IMR-90 (cell line): ENCODE data around the gene ZNF415. TPM values are rescaled to one million over a fixed set of nuclear protein-coding genes. Genes with fewer than 3 reads are reported as not detected.

Experiments
- ATAC-seq: fragments of 200-7000 bp; cut with Tn5 transposase; 2 replicates; pipeline ENCODE4 v1.9.1; 2020; ENCODE audit warnings: low read depth, mild to moderate bottlenecking, moderate library complexity
- BruUV-seq: library from RNA; stranded (reverse); fragments of 400-500 nt; replicated peaks from 2 replicates; lab custom pipeline; 2021; lab: Mats Ljungman, UMichigan
- CTCF ChIA-PET: fragments of 300-600 bp; formaldehyde crosslinking; extraction: SDS; loops from one replicate; lab custom pipeline; 2021; ENCODE audit warnings: antibody characterized with exemption; lab: Yijun Ruan, JAX
- POLR2A ChIA-PET: fragments of 300-600 bp; sonication (Branson Sonifier 250); formaldehyde crosslinking; loops from one replicate; lab custom pipeline; 2022; ENCODE audit warnings: antibody characterized with exemption; ENCODE audit not compliant: unreplicated experiment; lab: Charles Lee
- DNase-seq: peaks from one replicate; pipeline ENCODE4 v3.0.0; 2013
- H2AFZ ChIP-seq: replicated peaks from 2 replicates; pipeline ENCODE3; 2013; ENCODE audit warnings: low read length, mild to moderate bottlenecking; ENCODE audit not compliant: poor library complexity
- H2AK5ac ChIP-seq: 2 replicates; pipeline ENCODE4 v1.6.1; 2013; ENCODE audit warnings: low read depth, low read length, inconsistent platforms
- H2AK9ac ChIP-seq: replicated peaks from 2 replicates; pipeline ENCODE3; 2013; ENCODE audit warnings: mild to moderate bottlenecking, low read depth, low read length, moderate library complexity; ENCODE audit not compliant: poor library complexity
- H2BK120ac ChIP-seq: 2 replicates; pipeline ENCODE4 v1.6.1; 2013; ENCODE audit warnings: low read depth, low read length, inconsistent platforms
- H2BK15ac ChIP-seq: 3 replicates; pipeline ENCODE4 v1.6.1; 2013; ENCODE audit warnings: low read depth, low read length, inconsistent platforms
- H2BK20ac ChIP-seq: 2 replicates; pipeline ENCODE4 v1.6.1; 2013; ENCODE audit warnings: low read depth, mild to moderate bottlenecking, inconsistent platforms, low read length, moderate library complexity
- H2BK5ac ChIP-seq: 2 replicates; pipeline ENCODE4 v1.6.1; 2013; ENCODE audit warnings: mild to moderate bottlenecking, low read depth, low read length, inconsistent platforms; ENCODE audit not compliant: poor library complexity, severe bottlenecking
- H3K14ac ChIP-seq: replicated peaks from 2 replicates; pipeline ENCODE4 v1.6.1; 2013; ENCODE audit warnings: low read depth, low read length, inconsistent platforms
- H3K18ac ChIP-seq: 2 replicates; pipeline ENCODE4 v1.6.1; 2013; ENCODE audit warnings: low read depth, low read length, control low read depth
- H3K23ac ChIP-seq: 2 replicates; pipeline ENCODE4 v1.6.1; 2013; ENCODE audit warnings: low read depth, low read length, inconsistent platforms
- H3K27ac ChIP-seq: 2 replicates; pipeline ENCODE4 v1.5.1; 2013; ENCODE audit warnings: mild to moderate bottlenecking, control low read depth, low read length; ENCODE audit not compliant: insufficient read depth
- H3K27me3 ChIP-seq: 2 replicates; pipeline ENCODE4 v1.6.1; 2013; ENCODE audit warnings: low read length; ENCODE audit not compliant: control insufficient read depth, insufficient read depth
- H3K36me3 ChIP-seq: 2 replicates; pipeline ENCODE4 v1.6.1; 2013; ENCODE audit warnings: low read length, mixed read lengths; ENCODE audit not compliant: control insufficient read depth, insufficient read depth
- H3K4ac ChIP-seq: 2 replicates; pipeline ENCODE4 v1.6.1; 2013; ENCODE audit warnings: low read depth, low read length, inconsistent platforms
- H3K4me1 ChIP-seq: 2 replicates; pipeline ENCODE4 v1.6.1; 2013; ENCODE audit warnings: low read length, mixed read lengths; ENCODE audit not compliant: control insufficient read depth, insufficient read depth
- H3K4me2 ChIP-seq: 2 replicates; pipeline ENCODE4 v1.6.1; 2013; ENCODE audit warnings: low read depth, mild to moderate bottlenecking, control low read depth, low read length, moderate library complexity
- H3K4me3 ChIP-seq: 2 replicates; pipeline ENCODE4 v1.5.1; 2013; ENCODE audit warnings: low read depth, mild to moderate bottlenecking, control low read depth, low read length, moderate library complexity; ENCODE audit not compliant: insufficient read depth
- H3K56ac ChIP-seq: 2 replicates; pipeline ENCODE4 v1.6.1; 2013; ENCODE audit warnings: low read length, inconsistent platforms; ENCODE audit not compliant: insufficient read depth; ENCODE audit errors: extremely low read depth
- H3K79me1 ChIP-seq, 2 experiments: 2 replicates each; pipeline ENCODE4 v1.6.1; 2013; ENCODE audit warnings: low read length in 2 of 2, inconsistent platforms in 1 of 2, low read depth in 1 of 2
- H3K9ac ChIP-seq: 2 replicates; pipeline ENCODE4 v1.6.1; 2013; ENCODE audit warnings: low read depth, low read length, control low read depth
- H3K9me1 ChIP-seq: 2 replicates; pipeline ENCODE4 v1.6.1; 2013; ENCODE audit warnings: low read length, inconsistent platforms; ENCODE audit not compliant: insufficient read depth
- H3K9me3 ChIP-seq: 2 replicates; pipeline ENCODE4 v1.6.1; 2013; ENCODE audit warnings: low read length; ENCODE audit not compliant: control insufficient read depth, insufficient read depth
- H4K20me1 ChIP-seq: 2 replicates; pipeline ENCODE4 v1.6.1; 2013; ENCODE audit warnings: low read length, inconsistent platforms; ENCODE audit not compliant: insufficient read depth
- H4K5ac ChIP-seq: 2 replicates; pipeline ENCODE4 v1.6.1; 2013; ENCODE audit warnings: mild to moderate bottlenecking, low read depth, low read length, control low read depth
- H4K8ac ChIP-seq, 2 experiments: 2 replicates each; pipeline ENCODE4 v1.6.1; 2013; ENCODE audit warnings: low read depth in 2 of 2, low read length in 2 of 2, control low read depth in 1 of 2, inconsistent platforms in 1 of 2
- H4K91ac ChIP-seq: 2 replicates; pipeline ENCODE4 v1.6.1; 2013; ENCODE audit warnings: low read depth, low read length, inconsistent platforms; ENCODE audit not compliant: insufficient read depth
- BHLHE40 ChIP-seq: fragments of 150-350 bp; IDR thresholded peaks from 2 replicates; pipeline ENCODE4 v1.6.1; 2016; ENCODE audit warnings: mild to moderate bottlenecking, low read depth, low read length
- CEBPB ChIP-seq: IDR thresholded peaks from 2 replicates; pipeline ENCODE4 v1.6.1; 2012; ENCODE audit warnings: low read depth, low read length, improper control_type of control experiment
- CHD1 ChIP-seq: IDR thresholded peaks from 2 replicates; pipeline ENCODE4 v1.6.1; 2012; ENCODE audit warnings: low read depth, low read length, improper control_type of control experiment
- CTCF ChIP-seq: conservative IDR thresholded peaks from 2 replicates; pipeline ENCODE4 v1.5.1; 2012; ENCODE audit warnings: mild to moderate bottlenecking, low read depth, low read length, improper control_type of control experiment
- ELK1 ChIP-seq: fragments of 150-350 bp; IDR thresholded peaks from 2 replicates; pipeline ENCODE4 v1.6.1; 2016; ENCODE audit warnings: low read depth, mild to moderate bottlenecking, low read length, moderate library complexity, borderline replicate concordance
- FOS ChIP-seq: fragments of 150-350 bp; IDR thresholded peaks from 2 replicates; pipeline ENCODE4 v1.6.1; 2016; ENCODE audit warnings: low read depth, low read length
- MAFK ChIP-seq: IDR thresholded peaks from 2 replicates; pipeline ENCODE4 v1.6.1; 2012; ENCODE audit warnings: low read depth, low read length, improper control_type of control experiment
- MAZ ChIP-seq: IDR thresholded peaks from 2 replicates; pipeline ENCODE4 v1.6.1; 2012; ENCODE audit warnings: low read depth, mild to moderate bottlenecking, low read length, improper control_type of control experiment, moderate library complexity, borderline replicate concordance
- MXI1 ChIP-seq: IDR thresholded peaks from 2 replicates; pipeline ENCODE4 v1.6.1; 2012; ENCODE audit warnings: low read depth, mild to moderate bottlenecking, low read length, moderate library complexity, borderline replicate concordance
- NFE2L2 ChIP-seq: fragments of 150-350 bp; IDR thresholded peaks from 2 replicates; pipeline ENCODE4 v1.6.1; 2016; ENCODE audit warnings: low read depth, mild to moderate bottlenecking, low read length
- POLR2A ChIP-seq: IDR thresholded peaks from 2 replicates; pipeline ENCODE4 v1.6.1; 2012; ENCODE audit warnings: mild to moderate bottlenecking, low read depth, low read length
- RAD21 ChIP-seq: IDR thresholded peaks from 2 replicates; pipeline ENCODE4 v1.6.1; 2012; ENCODE audit warnings: low read length, improper control_type of control experiment
- RCOR1 ChIP-seq: IDR thresholded peaks from 2 replicates; pipeline ENCODE4 v1.6.1; 2012; ENCODE audit warnings: mild to moderate bottlenecking, low read length, improper control_type of control experiment; ENCODE audit not compliant: insufficient replicate concordance
- RFX5 ChIP-seq: IDR thresholded peaks from 2 replicates; pipeline ENCODE4 v1.8.0; 2012; ENCODE audit warnings: low read depth, mild to moderate bottlenecking, low read length, moderate library complexity
- SMC3 ChIP-seq: fragments of 150-350 bp; IDR thresholded peaks from 2 replicates; pipeline ENCODE4 v1.6.1; 2016; ENCODE audit warnings: low read depth, mild to moderate bottlenecking, antibody characterized with exemption, low read length, moderate library complexity
- USF2 ChIP-seq: fragments of 150-350 bp; IDR thresholded peaks from 2 replicates; pipeline ENCODE4 v1.6.1; 2017; ENCODE audit warnings: mild to moderate bottlenecking, antibody characterized with exemption, low read length, low read depth
- WGBS, 2 experiments: methylation state at CpG; one replicate each; pipeline versions ENCODE4 v1.1.5 to v1.1.7; 2013; ENCODE audit warnings: missing lambda C conversion rate in 2 of 2; ENCODE audit not compliant: insufficient read length in 1 of 2; ENCODE audit errors: extremely low coverage in 2 of 2; 5-methylcytosine and 5-hydroxymethylcytosine counted together
- dilution Hi-C: fragments of 300-500 bp; cut with HindIII; formaldehyde crosslinking; loops from one replicate; pipeline ENCODE4 v1.14.3; 2018; ENCODE audit warnings: low sequenced_read_pairs; ENCODE audit not compliant: unreplicated experiment
- in situ Hi-C: fragments of 300-500 bp; cut with MboI; formaldehyde crosslinking; loops from 3 replicates; pipeline ENCODE4 v1.14.3; 2019; ENCODE audit warnings: low sequenced_read_pairs, inconsistent platforms, mixed read lengths
- intact Hi-C: fragments of 100-400 bp; cut with micrococcal nuclease; formaldehyde crosslinking; loops from 2 replicates; pipeline ENCODE4 v1.10.0; 2022
- polyA plus RNA-seq, 3 experiments: library from polyadenylated mRNA; depleted of rRNA; stranded (reverse); fragments of >200 nt; gene quantifications; 2 replicates each; pipeline ENCODE4 v1.2.3, GENCODE V29; 2012; ENCODE audit warnings: low replicate concordance in 1 of 3
- total RNA-seq: library from RNA; depleted of rRNA; stranded (reverse); fragments of >200 nt; gene quantifications from 2 replicates; pipeline ENCODE4 v1.2.3, GENCODE V29; 2012

The ZNF415 gene
- total and polyA plus RNA-seq, 2 of the 4 experiments (the other 2 are of a cell fraction): 4.2 to 7.7 TPM

GRCh38 chr19:53078668-53079067, 54.0 kb downstream of the ZNF415 start:
- BruUV-seq: no TSS peak
- CTCF ChIA-PET: no interaction called here
- Histone ChIP-seq H3K18ac (no peak overlapping the region), H3K4ac (no peak overlapping the region), H2BK20ac (no peak overlapping the region), H4K5ac (no peak overlapping the region), H3K9ac (no peak overlapping the region), H3K27ac (no peak overlapping the region), H2BK15ac (no peak overlapping the region), H3K27me3 (no peaks in the 10 kb centered on the region), H3K56ac (no peak overlapping the region), H3K4me1 (no peaks in the 10 kb centered on the region), H3K79me1 (peaks cover 13 to 14% of the 10 kb centered on the region in 2 experiments), H2AFZ (no peak overlapping the region), H2BK120ac (no peak overlapping the region), H3K9me3 (peaks cover 10% of the 10 kb centered on the region), H3K4me3 (no peak overlapping the region), H3K9me1 (no peaks in the 10 kb centered on the region), H3K23ac (no peak overlapping the region), H2AK9ac (no peak overlapping the region), H4K8ac (no peak overlapping the region), H3K36me3 (peaks cover 41% of the 10 kb centered on the region), H2BK5ac (no peak overlapping the region), H2AK5ac (no peak overlapping the region), H3K14ac (no peak overlapping the region), H3K4me2 (no peak overlapping the region), H4K20me1 (0 out of 2 replicates have a peak, but pooled peaks cover 3% of the 10 kb centered on the region), H4K91ac (no peak overlapping the region)
- DNase-seq (no peak), ATAC-seq (no peak)
- in situ Hi-C loops (no loop called here), dilution Hi-C loops (no loop called here), intact Hi-C loops (no loop called here)
- POLR2A ChIA-PET: no interaction called here
- TF ChIP-seq USF2 (no peak), POLR2A (no peak), RFX5 (no peak), CHD1 (no peak), ELK1 (no peak), MAZ (no peak), FOS (no peak), RAD21 (no peak), CEBPB (no peak), SMC3 (no peak), MXI1 (no peak), CTCF (no peak), MAFK (no peak), RCOR1 (no peak), BHLHE40 (no peak), NFE2L2 (no peak)
- WGBS, 2 experiments: no CpG with 5 or more reads among the region's 1 CpG
